SU-DHL-6 (cell line): ENCODE results near the gene CFAP206.

Experiments used
- CTCF ChIP-seq: fragments of 200-600 bp; sonication (generic); IDR thresholded peaks from one replicate; pipeline ENCODE4 v1.5.1; 2017; ENCODE audit warnings: antibody characterized with exemption, mild to moderate bottlenecking, low read length, moderate library complexity; ENCODE audit not compliant: insufficient read depth, poor library complexity, severe bottlenecking
- EZH2phosphoT487 ChIP-seq: fragments of 200-600 bp; sonication (generic), shearing (Covaris generic); conservative IDR thresholded peaks from 2 replicates; pipeline ENCODE4 v1.6.1; 2018; ENCODE audit warnings: mild to moderate bottlenecking, antibody characterized with exemption, low read length, moderate library complexity, mixed read lengths

GRCh38 chr6:87366899-87367298 lies 40.9 kb upstream of the CFAP206 start:
- TF ChIP-seq CTCF (no peak), EZH2phosphoT487 (no peak)
